ENCODE measurements around the gene SLC35G1.

Gene SLC35G1

DNA sequence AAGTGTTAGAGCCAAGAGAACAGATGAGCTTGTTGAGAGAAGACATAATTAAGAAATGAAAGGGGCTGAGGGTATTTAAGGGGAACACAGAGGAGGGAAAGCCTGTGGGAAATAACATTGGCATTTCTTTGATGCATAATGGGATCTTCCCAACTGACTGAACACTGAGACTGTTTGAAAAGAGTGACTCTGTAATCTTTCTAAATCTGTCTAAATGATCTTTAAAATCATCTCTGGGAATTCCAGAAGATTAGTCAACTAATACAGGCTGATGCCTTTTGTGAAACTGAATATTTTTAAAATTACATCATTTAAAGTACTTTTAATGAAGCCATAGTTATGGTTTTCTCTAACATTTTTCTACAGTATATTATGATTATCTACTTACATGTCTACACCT lies 17.4 kb upstream of the SLC35G1 start:
- no peak for DNase-seq (ENCODE audit: low spot score)

DNA sequence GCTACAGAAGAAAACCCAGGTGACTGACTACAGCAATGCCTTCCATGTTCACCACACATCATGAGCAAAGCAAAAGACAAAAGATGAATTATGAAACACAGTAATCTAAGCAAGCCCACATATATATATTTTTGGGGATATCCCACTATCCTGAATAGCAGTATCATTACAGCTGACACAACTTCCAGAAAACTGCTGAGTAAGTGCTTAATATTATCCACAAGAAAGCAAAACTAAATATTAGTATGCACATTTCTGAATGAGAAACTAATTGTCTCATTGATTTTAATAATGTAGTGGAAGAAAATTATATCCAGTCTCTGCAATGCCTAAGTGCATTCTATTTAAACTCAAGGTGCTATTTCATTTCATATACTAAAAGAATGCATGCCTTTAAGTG lies 14.5 kb upstream of the SLC35G1 start:
- DNase-seq (ENCODE audit: low spot score) = no peak

DNA sequence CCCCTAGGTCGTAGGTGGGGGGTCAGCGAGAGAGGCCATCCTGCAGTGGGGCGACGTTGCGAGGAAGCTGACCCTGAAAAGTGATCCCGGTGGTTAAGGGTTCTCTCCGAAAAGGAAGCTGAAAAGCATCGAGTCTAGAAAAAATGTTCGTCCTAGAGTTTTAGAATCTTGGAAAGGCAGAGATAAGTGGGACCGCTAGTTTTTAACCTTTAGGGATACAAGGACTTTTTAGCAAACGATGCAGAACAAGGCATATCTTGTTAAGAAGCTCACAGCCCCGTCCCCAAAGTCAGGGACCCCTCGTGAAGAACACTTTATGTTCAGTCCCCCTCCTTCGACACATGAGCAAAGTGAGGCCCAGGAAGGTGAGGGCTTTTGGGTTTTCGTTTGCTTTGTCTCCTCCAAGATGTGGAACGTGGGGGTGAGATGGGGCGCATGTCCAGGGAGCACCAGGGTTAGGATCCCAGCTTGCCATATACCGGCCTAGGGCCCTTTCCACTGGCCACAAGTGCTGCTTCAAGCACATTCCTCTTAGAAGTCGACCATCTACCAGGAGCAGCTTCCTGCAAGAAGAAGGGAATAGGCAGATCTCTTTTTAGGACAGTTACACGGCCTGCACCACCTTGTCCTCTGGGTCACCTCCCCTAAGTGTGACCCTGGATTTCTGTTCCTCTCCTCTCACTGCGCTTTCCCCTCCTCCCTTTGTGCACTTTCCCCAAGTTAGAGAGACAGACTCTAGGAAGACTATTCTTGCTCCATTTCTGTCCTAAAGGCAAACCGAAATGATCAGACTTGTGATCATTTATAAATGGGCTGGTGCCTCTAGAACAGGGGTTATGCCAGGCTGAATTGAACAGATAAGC lies 969 bp downstream of the SLC35G1 start:
- peak; percentile 10 for DNase-seq (ENCODE audit: low spot score)

DNA sequence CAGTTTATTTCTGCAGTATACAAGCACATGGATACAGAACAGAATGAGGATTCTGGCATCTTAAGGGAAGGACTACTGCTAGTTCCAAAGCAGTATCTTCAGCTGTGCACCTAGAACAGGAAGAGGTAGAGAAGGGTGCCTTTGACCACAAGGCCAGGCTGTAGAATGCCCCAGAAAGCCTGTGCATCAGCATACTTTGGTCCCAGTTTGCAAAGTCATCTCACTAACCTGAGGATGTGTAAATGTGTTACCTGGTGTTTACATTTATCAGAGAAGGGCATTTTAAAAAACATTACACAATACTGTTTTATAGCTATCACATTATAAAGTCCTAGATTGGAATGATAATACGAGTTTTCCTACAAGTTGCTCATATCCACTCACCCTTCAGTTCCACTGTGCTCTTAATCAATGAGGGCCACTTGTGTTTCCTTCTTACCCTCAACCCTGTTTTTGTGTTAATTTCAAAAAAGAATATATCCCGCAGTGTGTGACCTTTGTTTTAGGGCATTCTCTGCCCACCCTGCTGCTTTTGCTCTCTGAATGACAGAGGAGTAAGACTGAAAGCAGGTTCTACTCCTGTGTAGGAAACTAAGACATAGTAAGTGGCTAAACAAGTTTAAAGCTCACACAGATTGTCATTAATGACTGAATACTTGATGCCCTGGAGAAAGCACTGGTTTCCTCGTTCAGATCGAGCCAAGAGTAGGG lies 3.4 kb downstream of the SLC35G1 start:
- DNase-seq (ENCODE audit: low spot score) = no peak

DNA sequence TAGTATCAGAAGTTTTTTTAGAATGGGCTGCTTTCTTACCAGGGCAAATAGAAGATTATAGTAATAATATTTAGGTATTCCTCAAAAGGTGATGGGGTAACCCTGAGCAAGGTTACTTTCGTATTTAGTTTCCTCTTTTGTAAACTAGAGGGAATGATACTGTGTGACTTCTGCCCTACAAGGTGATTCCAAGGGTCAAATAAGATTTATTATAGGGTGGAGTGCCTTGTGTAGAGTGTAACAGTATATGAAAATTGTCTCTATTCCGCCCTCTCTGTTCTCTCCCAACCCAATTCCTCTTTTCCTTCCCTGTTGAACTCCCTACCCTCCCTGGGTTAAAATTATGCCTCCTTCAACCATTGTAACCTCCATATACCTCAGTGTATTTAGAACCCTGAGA lies 5.3 kb downstream of the SLC35G1 start:
- no peak for DNase-seq (ENCODE audit: low spot score)

DNA sequence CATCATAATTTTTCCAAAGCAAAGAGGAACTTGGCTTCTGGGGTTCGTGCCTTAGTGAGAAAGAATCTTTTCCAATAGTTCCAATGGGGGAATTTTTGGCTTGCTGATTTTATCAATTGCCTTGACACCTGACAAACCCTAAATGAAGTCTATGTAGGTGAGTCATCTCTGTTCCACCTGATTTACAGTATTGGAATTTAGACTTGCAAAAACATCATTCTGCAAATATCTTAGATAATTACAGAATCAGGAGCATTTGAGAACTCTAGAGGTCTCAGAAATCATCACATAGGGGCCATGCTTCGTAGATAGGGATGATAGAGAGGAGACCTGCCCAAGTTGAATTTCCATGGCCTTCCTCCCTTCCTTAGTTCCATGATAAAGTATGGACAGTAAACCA lies 9.3 kb downstream of the SLC35G1 start:
- no peak for DNase-seq (ENCODE audit: low spot score)

DNA sequence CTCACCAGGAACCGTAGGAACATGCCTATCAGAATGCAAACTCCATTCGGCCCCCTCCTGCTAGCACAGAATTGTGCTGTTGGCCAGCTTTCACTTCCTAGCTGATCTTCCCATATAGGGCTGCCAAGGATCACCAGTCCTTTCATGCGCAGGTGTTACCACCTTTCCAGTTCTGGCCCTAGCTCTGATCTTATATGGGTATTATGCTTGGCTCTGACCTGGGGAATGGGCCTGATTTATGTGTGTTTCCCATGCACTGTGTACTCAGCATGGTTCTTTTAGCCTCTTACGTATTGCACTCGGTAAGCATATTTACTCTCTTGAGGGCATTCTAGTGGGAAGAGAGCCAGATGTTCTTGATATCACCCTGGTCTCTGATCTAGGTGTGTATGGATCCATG lies 11.1 kb downstream of the SLC35G1 start:
- no peak for DNase-seq (ENCODE audit: low spot score)

DNA sequence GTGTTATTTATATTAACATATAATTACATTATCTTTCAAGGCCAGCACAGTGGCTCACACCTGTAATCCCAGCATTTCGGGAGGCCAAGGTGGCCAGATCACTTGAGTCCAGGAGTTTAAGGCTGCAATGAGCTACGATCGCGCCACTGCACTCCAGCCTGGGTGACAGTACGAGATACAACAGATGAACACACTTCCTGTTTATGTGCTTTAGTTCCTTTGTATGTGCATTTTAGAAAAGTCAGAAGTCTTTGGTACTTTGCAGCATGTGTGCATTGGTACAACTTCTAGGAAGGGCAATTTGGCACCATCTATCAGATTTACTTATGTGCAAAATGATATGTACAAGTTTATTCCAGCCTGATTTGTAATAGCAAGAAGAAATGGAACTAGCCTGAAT lies 13.3 kb downstream of the SLC35G1 start:
- DNase-seq (ENCODE audit: low spot score) = no peak

DNA sequence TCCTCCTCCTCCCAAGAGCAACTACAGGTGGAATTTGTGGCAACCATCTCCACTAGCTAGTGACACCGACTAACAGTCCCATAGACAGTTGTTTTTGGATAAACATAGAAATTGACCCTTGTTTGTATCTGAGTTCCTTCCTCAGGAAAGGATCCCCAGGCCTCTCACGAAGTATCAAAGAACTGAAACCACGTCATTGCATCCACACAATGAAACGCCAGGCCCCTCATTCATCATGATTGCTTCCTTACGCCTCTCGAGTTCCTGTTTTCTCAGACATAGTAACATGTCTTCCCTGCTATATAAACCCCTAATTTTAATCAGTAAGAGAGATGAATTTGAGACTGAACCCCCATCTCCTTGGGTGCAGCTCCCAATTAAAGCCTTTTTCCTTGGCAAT lies 18.1 kb downstream of the SLC35G1 start:
- no peak for DNase-seq (ENCODE audit: low spot score)

DNA sequence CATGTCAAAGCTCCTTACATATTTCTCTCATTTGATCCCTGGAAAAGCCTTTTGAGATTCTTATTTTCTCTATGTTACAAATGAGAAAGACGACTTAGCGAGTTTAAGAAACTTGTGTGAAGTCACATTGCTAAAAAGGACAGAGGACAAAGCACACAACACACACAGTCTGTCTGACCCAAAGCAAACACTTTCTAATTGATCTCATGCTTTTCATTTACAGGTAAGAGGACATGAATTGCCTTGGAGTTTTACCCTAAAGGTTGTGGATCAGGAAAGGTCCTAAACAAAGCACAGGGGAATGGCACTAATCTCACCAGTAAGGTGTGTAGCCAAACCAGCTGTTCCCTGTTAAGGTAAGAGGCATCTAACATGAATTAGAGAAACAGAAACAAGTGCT lies 18.7 kb downstream of the SLC35G1 start:
- DNase-seq (ENCODE audit: low spot score) = no peak

DNA sequence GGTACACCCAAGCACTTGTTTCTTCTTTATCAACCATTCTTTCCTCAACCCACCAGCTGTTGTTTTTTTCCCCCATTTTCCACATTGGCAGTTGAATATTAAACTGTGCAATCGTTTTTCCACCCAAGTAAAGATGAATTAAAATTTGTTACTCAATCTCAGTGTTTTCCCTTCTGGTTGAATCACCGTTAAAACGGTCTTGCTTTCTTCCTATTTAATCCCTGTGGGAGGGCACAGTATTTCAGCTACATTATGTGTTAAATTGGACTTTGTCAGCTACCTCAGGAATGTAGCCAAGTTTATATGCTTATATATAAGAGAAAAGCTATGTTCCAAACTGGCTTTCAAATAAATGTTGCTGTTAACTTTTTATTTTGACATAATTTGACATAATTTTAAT lies 19.9 kb downstream of the SLC35G1 start:
- DNase-seq (ENCODE audit: low spot score) = no peak

DNA sequence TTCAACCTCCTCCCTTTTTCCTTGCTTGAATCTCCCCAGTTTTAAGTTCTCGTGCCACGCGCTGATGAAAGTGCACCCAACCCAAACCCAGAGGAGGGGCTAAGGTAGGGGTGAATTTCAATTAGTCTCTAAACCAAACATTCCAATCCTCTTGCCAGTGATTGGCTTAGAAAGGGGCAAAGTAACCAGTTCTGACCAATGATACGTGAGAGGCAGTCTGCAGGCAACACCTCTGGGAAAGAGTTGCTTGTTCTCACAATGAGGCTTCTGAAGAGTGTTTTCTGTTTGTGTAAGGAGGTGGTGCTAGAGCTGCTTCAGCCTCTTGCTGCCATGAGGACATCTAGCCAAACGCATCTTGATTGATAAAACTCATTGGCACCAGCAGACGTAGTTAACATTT lies 21.8 kb downstream of the SLC35G1 start:
- DNase-seq (ENCODE audit: low spot score) = no peak

DNA sequence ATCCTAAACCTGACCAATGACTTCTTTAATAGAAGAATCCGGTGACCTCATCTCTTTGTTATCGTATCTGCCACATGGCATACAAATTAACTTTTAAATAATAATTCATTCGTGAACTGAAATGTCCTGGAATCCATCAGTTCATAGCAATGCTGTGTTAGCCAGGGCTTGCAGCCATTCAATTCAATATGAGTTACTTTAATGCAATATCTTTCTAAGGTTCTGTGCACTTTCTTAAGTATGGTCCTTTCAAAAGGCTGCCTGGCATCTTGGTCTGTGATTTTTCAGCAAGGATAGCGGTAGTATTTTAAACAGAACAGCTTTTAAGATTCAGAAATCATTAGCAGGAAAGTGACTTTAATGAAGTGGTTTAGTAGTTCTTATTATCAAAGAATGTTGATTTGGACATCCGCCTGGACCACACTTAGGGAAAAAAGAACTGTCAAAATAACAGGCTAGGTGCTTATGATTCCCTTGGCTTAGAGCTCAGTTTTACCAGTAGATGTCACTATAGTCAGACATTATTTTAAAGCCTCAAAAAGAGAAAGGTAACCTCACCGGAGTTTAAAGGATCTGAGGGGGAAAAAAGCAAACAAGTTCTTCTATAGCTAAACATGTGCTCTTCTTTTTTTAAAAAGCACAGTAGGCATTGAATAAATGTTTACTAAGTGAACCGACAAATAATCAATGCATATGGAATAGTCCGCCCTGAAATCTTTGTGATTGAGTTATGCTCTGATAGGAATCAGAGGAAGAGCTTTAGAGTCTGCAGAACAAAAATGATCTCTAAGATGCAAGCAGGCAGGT lies 22.7 kb downstream of the SLC35G1 start:
- DNase-seq (ENCODE audit: low spot score) = peak; percentile 37

DNA sequence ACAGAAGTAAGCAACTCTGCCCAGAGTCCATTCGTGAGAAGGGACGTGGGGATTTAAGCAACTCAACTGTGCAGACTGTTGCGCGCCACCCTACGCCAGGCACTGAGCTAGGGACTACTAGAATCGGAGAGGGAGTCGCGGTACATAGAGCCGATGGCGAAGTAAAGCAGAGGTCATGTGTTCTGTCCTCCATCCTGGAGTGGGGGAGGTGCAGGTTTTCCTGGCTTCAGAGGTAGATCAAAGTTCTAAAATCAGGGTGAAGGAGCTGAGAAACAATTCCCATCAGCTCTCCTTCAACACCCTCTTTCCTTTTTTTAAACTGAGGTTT lies 23.2 kb downstream of the SLC35G1 start:
- peak; percentile 6 for DNase-seq (ENCODE audit: low spot score)

DNA sequence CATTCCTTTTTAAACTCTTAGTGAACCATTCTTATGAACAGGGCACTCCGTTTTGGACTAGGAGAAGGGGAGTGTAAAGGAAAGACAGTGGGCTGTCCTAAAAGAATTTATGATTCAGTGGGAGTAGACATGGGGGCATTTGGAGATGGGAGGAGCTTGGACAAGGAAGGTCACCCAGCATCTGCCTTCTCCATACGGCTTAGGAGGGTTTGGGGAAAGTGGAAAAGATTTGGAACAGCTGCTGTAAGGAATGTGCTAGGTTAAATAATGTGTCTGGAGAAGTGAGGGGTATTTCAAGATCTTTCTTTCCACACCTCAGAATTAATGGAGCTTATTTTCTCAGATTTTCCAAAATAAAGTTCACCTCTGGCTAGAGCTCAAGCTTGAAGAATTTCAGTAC lies 24.0 kb downstream of the SLC35G1 start:
- no peak for DNase-seq (ENCODE audit: low spot score)

DNA sequence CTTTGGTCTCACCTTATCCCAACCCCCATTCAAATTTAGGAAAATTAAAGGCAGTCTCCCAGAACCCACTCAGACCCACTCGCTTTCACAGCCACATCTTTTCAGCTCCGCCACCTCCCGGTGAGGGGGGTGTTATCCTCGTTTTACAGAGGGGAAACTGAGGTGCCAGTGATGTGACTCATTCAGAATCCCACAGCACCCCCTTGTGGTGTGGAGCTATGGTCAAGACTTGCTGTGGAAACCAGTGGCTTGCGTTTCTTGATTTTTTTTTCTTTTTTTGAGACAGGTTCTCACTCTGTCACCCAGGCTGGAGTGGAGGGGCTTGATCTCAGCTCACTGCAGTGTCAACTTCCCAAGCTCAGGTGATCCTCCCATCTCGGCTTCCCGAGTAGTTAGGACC lies 27.6 kb downstream of the SLC35G1 start:
- DNase-seq (ENCODE audit: low spot score) = peak; percentile 18

DNA sequence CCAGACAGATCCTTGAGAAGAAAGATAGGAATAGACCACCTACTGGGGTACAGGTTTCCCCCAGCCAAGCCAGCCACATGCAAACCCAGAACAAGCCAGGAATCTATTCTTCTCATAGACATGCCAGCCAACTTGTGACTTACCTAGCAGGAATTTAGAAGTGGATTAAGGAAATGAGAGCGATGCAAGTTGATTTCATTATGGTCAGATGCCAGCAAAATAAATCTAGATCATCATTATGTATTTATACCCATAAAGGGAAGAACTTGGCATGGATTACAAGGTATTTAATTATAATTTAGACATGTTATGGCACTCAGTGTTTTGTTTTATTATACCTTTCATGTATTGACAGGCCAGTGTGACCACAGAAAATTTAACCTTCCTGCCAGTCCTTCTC lies 32.8 kb downstream of the SLC35G1 start:
- no peak for DNase-seq (ENCODE audit: low spot score)

DNA sequence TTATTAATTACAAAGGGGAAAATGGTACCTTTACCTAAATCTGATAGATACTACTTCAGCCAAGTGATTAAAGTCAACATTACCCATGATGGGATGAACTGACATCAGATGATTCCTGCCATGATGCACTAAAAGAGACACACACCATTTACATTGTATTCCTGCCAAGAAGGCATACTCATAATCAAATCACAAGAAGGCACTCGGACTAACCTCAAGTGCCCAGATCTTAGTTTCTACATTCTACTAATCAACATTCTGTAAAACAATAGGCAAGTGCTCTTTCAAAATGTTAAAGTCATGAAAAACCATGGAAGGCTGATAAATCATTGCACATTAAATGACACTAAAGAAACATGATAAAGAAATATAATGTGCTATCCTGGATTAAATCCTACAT lies 44.4 kb downstream of the SLC35G1 start:
- DNase-seq (ENCODE audit: low spot score) = no peak

DNA sequence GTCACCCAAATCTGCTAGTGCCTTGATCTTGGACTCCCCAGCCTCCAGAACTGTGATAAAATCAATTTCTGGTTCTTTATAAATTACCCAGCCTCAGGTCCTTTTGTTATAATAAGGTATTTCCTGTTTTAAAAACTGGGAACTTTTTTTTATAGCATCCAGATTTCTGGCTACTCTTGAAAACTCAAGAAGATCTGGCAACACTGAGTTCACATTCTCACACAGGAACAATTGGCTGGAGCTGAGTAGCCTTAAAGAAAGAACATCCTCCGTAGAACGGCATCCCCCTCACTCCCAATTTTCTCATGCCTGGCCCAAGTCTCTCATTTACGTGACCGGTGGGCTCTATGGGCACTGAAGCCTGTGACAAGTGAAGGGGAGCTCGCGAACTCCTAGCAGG lies 47.1 kb downstream of the SLC35G1 start:
- no peak for DNase-seq (ENCODE audit: low spot score)

DNA sequence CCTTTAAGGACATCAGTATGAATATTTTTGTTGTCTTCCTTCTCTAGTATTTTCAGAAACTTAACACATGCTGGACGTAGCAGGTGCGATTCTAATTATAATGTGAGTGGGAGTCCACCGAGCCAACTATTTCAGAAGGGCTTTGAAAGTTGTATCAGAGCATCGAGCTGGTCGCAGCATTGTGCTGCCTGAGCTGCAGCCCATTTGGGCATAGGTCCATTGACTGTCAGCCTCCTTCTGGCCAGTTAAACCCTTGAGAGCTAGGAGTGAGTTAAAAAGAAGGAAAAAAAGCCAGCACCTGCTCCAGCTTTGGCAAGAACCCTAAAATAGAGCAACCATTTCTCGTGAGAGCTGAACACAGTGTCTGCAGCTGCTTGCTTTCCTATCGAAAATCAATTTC lies 47.8 kb downstream of the SLC35G1 start:
- DNase-seq (ENCODE audit: low spot score) = no peak

DNA sequence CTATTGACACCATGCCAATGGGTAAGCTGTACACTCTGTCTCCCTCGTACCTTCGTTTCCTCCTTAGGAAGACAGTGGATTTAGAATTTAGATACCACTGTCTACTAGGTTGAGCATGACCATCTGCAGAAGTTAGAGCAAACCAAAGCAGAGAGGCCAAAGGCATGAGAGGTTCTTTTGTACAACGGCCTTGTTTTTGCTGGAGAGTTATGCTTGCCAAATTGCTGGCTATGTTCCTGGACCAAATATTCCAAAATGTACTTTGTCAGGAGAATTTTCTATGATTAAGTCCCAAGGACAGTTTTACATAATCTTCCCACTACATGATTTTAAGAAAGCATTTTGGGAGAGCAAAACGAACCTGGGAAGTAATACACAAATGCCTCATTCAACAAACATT lies 52.0 kb downstream of the SLC35G1 start:
- no peak for DNase-seq (ENCODE audit: low spot score)

DNA sequence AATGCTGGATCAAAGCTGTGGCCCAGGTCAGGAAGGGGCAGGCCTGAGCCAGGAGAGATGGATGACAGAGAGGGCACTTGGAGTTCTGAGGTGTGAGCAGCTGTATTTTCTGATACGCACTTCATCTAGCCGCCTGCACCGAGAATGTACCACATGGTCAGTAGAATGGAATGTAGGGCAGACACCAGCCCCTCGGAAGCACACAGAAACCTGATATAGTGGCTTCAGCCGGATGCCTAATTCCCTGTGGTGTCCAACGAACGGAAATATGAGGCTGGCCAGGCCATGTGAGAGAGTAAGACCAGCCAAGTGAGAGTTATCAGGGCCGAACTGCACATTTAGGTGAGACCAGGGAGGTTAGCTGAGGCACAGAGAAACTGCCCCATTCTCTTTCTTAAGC lies 53.3 kb downstream of the SLC35G1 start:
- DNase-seq (ENCODE audit: low spot score) = no peak

DNA sequence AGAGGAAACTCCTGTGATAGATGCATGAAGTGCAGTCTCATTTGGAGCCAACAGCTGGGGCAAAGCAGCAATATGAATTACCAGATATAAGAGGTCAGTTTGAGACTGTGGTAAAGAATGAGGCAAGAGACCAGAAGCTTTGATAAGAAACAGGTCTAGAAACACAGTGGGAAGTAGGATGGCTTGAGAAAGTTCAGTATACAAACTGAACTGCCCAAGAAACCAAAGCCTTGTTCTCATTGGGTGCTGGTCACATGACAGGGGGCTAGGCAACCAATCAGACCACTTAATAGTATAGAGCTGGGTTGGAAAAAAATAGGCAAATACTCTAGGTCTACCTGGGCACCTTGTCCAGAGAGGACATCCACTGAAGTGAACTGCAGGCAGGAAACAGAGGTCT lies 53.7 kb downstream of the SLC35G1 start:
- DNase-seq (ENCODE audit: low spot score) = no peak

Data from SK-N-DZ (cell line).